ENCODE data around the gene ATXN1.

DNA sequence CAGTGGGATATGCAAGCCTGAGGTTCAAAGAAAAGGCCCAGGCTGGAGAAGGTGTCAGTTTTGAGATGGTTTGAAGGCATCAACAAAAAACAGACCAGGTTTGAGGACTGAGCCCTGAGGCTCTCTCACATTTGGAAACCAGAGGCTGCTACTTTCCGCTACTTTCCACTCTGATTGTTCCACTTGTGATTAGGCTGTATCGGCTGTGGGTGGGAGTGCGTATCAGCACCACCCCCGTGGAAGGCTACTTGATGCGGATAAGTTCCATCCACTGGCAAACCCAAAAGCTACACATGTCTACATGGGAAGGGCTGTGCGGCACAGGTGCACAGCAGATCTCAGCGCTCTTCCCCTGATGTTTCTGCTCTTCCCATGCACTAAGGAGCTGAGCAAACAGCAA is 324.2 kb downstream of the ATXN1 start:
- TF ChIP-seq ZNF791 (tag by site-specific recombination; IDR thresholded peaks at IDR 0.05) (no peak), CTCF (tag by site-specific recombination; IDR thresholded peaks at IDR 0.05) (no peak), ZBTB17 (tag by site-specific recombination; IDR thresholded peaks at IDR 0.05) (no peak), ZNF221 (tag by site-specific recombination; IDR thresholded peaks at IDR 0.05; ENCODE audit: borderline replicate concordance) (no peak)
- TF ChIP-seq, protein P1, sequence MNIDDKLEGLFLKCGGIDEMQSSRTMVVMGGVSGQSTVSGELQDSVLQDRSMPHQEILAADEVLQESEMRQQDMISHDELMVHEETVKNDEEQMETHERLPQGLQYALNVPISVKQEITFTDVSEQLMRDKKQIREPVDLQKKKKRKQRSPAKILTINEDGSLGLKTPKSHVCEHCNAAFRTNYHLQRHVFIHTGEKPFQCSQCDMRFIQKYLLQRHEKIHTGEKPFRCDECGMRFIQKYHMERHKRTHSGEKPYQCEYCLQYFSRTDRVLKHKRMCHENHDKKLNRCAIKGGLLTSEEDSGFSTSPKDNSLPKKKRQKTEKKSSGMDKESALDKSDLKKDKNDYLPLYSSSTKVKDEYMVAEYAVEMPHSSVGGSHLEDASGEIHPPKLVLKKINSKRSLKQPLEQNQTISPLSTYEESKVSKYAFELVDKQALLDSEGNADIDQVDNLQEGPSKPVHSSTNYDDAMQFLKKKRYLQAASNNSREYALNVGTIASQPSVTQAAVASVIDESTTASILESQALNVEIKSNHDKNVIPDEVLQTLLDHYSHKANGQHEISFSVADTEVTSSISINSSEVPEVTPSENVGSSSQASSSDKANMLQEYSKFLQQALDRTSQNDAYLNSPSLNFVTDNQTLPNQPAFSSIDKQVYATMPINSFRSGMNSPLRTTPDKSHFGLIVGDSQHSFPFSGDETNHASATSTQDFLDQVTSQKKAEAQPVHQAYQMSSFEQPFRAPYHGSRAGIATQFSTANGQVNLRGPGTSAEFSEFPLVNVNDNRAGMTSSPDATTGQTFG (tag by site-specific recombination; IDR thresholded peaks at IDR 0.05; ENCODE audit: borderline replicate concordance), result no peak
